Activated CD4-positive, alpha-beta T cell treated with anti-CD3 and anti-CD28 coated beads, Interleukin-2, amount 10 ng/mL, durations not matched to agents 7 days and 5 days (primary cell): Measurements from ENCODE around the gene TTC39C. TPM values are rescaled to one million over a fixed set of nuclear protein-coding genes. Genes with fewer than 3 reads are reported as not detected.

ENCODE experiments used
- CTCF ChIA-PET: fragments of 350-600 bp; sonication (Branson Sonifier 250); formaldehyde crosslinking; loops from one replicate; lab custom pipeline; 2021; ENCODE audit warnings: antibody characterized with exemption; lab: Charles Lee
- POLR2A ChIA-PET: fragments of 350-600 bp; sonication (Branson Sonifier 250); formaldehyde crosslinking; loops from one replicate; lab custom pipeline; 2021; ENCODE audit warnings: antibody characterized with exemption; lab: Charles Lee
- DNase-seq: peaks from one replicate; pipeline ENCODE4 v3.0.0-alpha.2; 2020
- H3K27ac Mint-ChIP-seq: one replicate; pipeline ENCODE4 v1.8.0; 2021; ENCODE audit warnings: mild to moderate bottlenecking, moderate library complexity, mixed read lengths
- H3K27me3 Mint-ChIP-seq: one replicate; pipeline ENCODE4 v1.8.0; 2021; ENCODE audit warnings: mixed read lengths
- H3K36me3 Mint-ChIP-seq: one replicate; pipeline ENCODE4 v1.8.0; 2021; ENCODE audit warnings: low read depth, mixed read lengths
- H3K4me1 Mint-ChIP-seq: one replicate; pipeline ENCODE4 v1.8.0; 2021; ENCODE audit warnings: mixed read lengths
- H3K4me3 Mint-ChIP-seq: one replicate; pipeline ENCODE4 v1.8.0; 2021; ENCODE audit warnings: mild to moderate bottlenecking, moderate library complexity, mixed read lengths
- H3K9me3 Mint-ChIP-seq: one replicate; pipeline ENCODE4 v1.8.0; 2021; ENCODE audit warnings: mixed read lengths
- total RNA-seq, 2 experiments: library from RNA; stranded (reverse); gene quantifications; one replicate each; pipeline ENCODE4 v1.2.3, GENCODE V29; 2021

Gene TTC39C
- total RNA-seq, 2 experiments from 2014 or later: 93.0 to 93.5 TPM

- H3K4me1 Mint-ChIP-seq: peaks cover 16% of the 10 kb centered on the region
- POLR2A ChIA-PET: no interaction called here
- peak overlapping the region; percentile 47 for H3K27ac Mint-ChIP-seq
Measured at GRCh38 chr18:23977719-23978483, 36.7 kb upstream of the TTC39C start.

GRCh38 chr18:23981369-23981980 lies 33.1 kb upstream of the TTC39C start:
- ChIA-PET POLR2A (no interaction called here), CTCF (interaction anchor here (0.6 to 1.7 kb wide), 2 partner anchors 18 to 102 kb away, joined by 3 to 7 read pairs; no protein-coding TSS in a partner anchor)
- peaks cover 4% of the 10 kb centered on the region for H3K27me3 Mint-ChIP-seq
- DNase-seq: no peak
- H3K27ac Mint-ChIP-seq: no peak overlapping the region
- H3K9me3 Mint-ChIP-seq: peaks cover 18% of the 10 kb centered on the region
- peaks cover 24% of the 10 kb centered on the region for H3K36me3 Mint-ChIP-seq
- H3K4me1 Mint-ChIP-seq: peaks cover 20% of the 10 kb centered on the region
- no peak overlapping the region for H3K4me3 Mint-ChIP-seq

More at GRCh38 chr18:23977719-23978483, 36.7 kb upstream of the TTC39C start:
- H3K36me3 Mint-ChIP-seq: peaks cover 30% of the 10 kb centered on the region
- DNase-seq: no peak
- CTCF ChIA-PET: interaction anchor here (0.7 to 2.1 kb wide), 7 partner anchors 9 to 135 kb away, joined by 3 to 12 read pairs (median 4); no protein-coding TSS in a partner anchor
- no peak overlapping the region for H3K4me3 Mint-ChIP-seq
- H3K27me3 Mint-ChIP-seq: peaks cover 12% of the 10 kb centered on the region
- H3K9me3 Mint-ChIP-seq: peaks cover 18% of the 10 kb centered on the region

DNA sequence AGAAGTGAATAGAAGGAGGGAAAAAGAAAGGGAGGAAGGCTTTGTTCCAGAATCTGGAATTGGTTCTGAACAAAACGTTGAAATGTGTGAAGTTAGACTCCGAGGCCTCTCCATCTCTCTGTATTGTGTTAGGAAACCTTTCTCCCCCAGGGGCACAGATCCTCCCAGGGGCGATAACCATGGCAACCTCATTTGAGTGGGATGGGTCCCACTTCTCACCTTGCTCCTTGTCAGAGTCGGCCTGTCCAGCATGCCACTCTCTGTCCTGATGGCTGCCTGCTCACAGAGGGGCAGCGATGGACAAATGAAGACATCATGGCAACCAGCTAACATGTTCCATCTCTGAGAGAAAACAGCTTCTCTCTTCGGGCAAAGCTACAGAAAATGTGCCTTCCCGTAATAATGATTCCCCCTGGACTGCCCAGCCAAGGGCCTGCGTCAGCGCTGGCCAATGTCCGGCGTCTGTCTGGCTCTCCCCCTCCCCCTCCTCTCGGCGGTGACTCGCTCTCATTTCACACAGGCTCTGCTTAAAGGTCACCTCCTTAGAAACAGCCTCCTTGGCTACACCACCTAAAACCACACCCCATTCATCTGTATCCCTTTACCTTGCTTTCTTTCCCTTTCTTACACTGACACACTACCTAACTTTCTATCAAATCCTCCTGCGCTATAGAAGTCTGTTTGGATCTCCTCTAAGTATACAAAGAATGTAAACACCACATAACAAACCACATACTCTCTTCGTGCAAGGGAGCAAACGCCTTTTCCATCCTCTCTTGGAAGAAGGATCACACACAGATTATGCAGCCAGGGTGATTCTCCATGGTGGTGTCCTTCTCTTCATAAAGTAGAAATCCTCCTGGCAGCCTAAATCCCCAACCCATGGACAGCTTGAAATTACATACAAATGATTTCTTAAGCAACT lies 32.1 kb upstream of the TTC39C start:
- peaks cover 24% of the 10 kb centered on the region for H3K36me3 Mint-ChIP-seq
- ChIA-PET POLR2A (no interaction called here), CTCF (interaction anchor here (1.3 to 1.4 kb wide), 2 partner anchors 10 to 11 kb away, joined by 3 read pairs; no protein-coding TSS in a partner anchor)
- peaks cover 23% of the 10 kb centered on the region for H3K4me1 Mint-ChIP-seq
- peaks cover 19% of the 10 kb centered on the region for H3K9me3 Mint-ChIP-seq
- H3K4me3 Mint-ChIP-seq: no peak overlapping the region
- DNase-seq: no peak
- H3K27ac Mint-ChIP-seq: no peak overlapping the region
- no peaks in the 10 kb centered on the region for H3K27me3 Mint-ChIP-seq

- CTCF ChIA-PET: interaction anchor here (0.6 to 1.4 kb wide), 3 partner anchors 10 to 1710 kb away, joined by 3 to 4 read pairs (median 3); no protein-coding TSS in a partner anchor
- H3K27ac Mint-ChIP-seq: no peak overlapping the region
- POLR2A ChIA-PET: no interaction called here
- DNase-seq: no peak
- H3K36me3 Mint-ChIP-seq: peaks cover 21% of the 10 kb centered on the region
- H3K9me3 Mint-ChIP-seq: peaks cover 17% of the 10 kb centered on the region
- H3K4me3 Mint-ChIP-seq: no peak overlapping the region
- no peaks in the 10 kb centered on the region for H3K27me3 Mint-ChIP-seq
- peaks cover 19% of the 10 kb centered on the region for H3K4me1 Mint-ChIP-seq
Measured at GRCh38 chr18:23983112-23983511, 31.4 kb upstream of the TTC39C start.

DNA sequence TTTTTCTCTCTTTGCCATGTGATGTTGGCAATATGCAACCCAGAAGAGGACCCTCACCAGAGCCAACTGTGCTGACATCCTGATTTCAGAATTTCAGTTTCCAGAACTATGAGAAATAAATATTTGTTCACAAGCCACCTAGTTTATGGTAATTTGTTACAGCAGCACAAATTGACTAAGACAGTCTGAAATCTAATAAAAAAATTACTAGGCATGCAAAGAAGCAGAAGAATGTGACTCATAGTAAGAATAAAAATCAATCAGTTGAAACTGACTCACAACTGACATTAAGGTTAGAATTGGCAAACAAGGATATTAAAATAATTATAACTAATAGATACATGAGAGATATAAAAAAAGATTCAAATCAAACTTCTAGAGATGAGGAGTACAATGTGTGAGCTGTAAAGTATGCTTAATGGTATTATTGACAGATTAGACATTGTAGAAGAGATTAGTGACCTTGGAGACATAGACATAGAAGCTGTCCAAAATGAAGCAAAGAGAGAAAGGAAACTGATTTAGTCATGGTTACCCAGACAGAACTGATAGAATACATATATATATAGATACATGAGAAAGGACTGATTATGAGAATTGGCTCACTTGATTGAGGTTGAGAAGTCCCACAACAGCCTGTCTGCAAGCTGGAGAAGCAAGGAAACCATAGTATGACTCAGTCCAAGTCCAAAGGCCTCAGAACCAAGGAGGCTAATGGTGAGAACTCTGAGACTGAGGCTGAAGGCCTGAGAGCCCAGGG lies 27.8 kb upstream of the TTC39C start:
- POLR2A ChIA-PET: no interaction called here
- Mint-ChIP-seq H3K4me1 (peaks cover 27% of the 10 kb centered on the region), H3K36me3 (peaks cover 27% of the 10 kb centered on the region), H3K27ac (no peak overlapping the region), H3K27me3 (no peaks in the 10 kb centered on the region), H3K4me3 (no peak overlapping the region), H3K9me3 (peaks cover 19% of the 10 kb centered on the region)
- DNase-seq: no peak
- CTCF ChIA-PET: interaction anchor here (0.6 to 0.8 kb wide), 2 partner anchors 25 to 407 kb away, joined by 3 read pairs; no protein-coding TSS in a partner anchor

DNA sequence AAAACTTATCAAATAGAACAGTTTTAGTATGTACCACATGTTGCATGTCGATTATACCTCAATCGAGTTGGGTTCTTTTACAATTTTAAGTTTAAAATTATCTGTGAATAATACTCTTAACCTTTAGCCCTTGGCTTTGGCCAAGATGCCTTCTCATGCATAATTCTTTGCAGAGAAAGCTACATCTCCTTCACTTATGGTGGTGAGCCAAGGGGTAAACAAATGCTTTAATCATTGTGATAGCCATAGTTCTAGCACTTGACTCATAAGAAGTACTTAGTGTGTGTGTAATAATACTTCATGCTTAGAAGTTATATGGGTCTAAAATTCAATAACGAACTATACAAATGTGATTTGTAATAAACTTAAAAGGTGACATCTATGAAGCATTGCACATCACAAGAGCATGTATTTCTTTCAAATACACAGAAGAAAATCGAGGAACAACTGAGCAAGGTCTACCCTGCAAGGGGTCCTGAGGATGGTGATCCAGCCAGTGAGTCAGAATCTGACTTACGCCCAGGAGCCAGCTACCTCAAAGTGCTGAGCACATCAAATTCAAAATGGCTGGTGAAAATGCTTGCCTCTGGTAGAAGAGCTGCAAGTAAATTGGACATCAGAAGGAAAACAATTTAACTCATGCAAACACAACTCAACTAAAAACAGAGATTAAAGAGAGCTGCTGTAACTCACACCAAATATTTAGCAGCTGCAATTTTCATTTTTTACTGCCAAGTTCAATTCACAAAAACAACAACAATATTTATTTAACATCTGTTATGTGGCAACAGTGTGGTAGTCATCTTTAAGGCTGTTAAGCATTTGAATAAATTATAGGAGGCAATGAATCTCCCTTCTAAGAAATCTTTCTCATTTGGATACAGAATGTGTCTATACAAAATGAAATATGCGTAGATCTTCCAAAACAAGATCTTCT lies 23.8 kb upstream of the TTC39C start:
- Mint-ChIP-seq H3K27ac (no peak overlapping the region), H3K27me3 (no peaks in the 10 kb centered on the region), H3K9me3 (peaks cover 17% of the 10 kb centered on the region), H3K4me3 (no peak overlapping the region), H3K4me1 (peaks cover 52% of the 10 kb centered on the region), H3K36me3 (peaks cover 27% of the 10 kb centered on the region)
- no peak for DNase-seq
- CTCF ChIA-PET: interaction anchor here (2.5 kb wide), 1 partner anchor 8 kb away, joined by 7 read pairs; no protein-coding TSS in a partner anchor
- POLR2A ChIA-PET: no interaction called here

- DNase-seq: peak; percentile 53
- peak overlapping the region; percentile 4 for H3K4me3 Mint-ChIP-seq
- H3K9me3 Mint-ChIP-seq: peaks cover 5% of the 10 kb centered on the region
- H3K4me1 Mint-ChIP-seq: peaks cover 43% of the 10 kb centered on the region
- POLR2A ChIA-PET: interaction anchor here (0.6 kb wide), 1 partner anchor 11 kb away, joined by 4 read pairs; no protein-coding TSS in a partner anchor
- CTCF ChIA-PET: interaction anchor here (0.9 to 1.0 kb wide), 2 partner anchors 10 to 49 kb away, joined by 3 read pairs; no protein-coding TSS in a partner anchor
- peaks cover 14% of the 10 kb centered on the region for H3K36me3 Mint-ChIP-seq
- peak overlapping the region; percentile 86 for H3K27ac Mint-ChIP-seq
- H3K27me3 Mint-ChIP-seq: no peaks in the 10 kb centered on the region
Measured at GRCh38 chr18:23992089-23992940, 22.2 kb upstream of the TTC39C start.

GRCh38 chr18:23992941-23993280 lies 21.6 kb upstream of the TTC39C start:
- no peak for DNase-seq
- H3K4me3 Mint-ChIP-seq: peak overlapping the region; percentile 4

DNA sequence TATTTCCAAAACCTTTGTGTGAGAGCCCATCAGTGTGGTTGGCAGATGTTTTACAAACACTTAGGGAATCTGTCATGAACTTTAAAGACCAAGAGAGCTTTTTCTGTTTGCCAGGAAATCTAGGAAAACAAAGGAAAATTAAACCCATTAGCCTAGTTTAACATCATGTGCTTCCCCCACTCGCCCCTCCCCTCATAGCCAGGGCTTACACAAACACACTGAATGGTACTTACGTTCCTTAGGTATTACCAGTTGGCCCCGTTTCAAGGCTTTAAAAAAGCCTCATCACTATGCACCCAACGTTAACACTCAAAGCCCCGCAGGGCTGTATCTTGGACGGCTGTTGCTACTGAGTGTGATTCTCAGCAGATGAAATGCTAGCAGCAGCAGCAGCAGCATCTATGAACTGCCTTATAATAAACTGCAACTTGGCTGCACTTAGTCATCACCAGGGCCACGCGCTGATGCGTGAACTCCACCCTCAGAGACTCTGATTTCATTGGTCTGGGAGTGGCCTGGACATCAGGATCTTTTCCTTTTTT lies 20.1 kb upstream of the TTC39C start:
- ChIA-PET POLR2A (no interaction called here), CTCF (interaction anchor here (0.6 to 1.9 kb wide), 2 partner anchors 17 to 74 kb away, joined by 3 to 12 read pairs; no protein-coding TSS in a partner anchor)
- Mint-ChIP-seq H3K4me3 (no peak overlapping the region), H3K4me1 (peaks cover 39% of the 10 kb centered on the region), H3K27me3 (no peaks in the 10 kb centered on the region), H3K9me3 (no peaks in the 10 kb centered on the region), H3K36me3 (peaks cover 9% of the 10 kb centered on the region), H3K27ac (no peak overlapping the region)
- no peak for DNase-seq

More at GRCh38 chr18:23992941-23993280, 21.6 kb upstream of the TTC39C start:
- peak overlapping the region; percentile 86 for H3K27ac Mint-ChIP-seq
- H3K9me3 Mint-ChIP-seq: peaks cover 2% of the 10 kb centered on the region
- ChIA-PET POLR2A (interaction anchor here (0.6 kb wide), 1 partner anchor 11 kb away, joined by 4 read pairs; no protein-coding TSS in a partner anchor), CTCF (interaction anchor here (0.9 to 1.0 kb wide), 2 partner anchors 10 to 50 kb away, joined by 3 read pairs; no protein-coding TSS in a partner anchor)
- peaks cover 12% of the 10 kb centered on the region for H3K36me3 Mint-ChIP-seq
- H3K4me1 Mint-ChIP-seq: peaks cover 41% of the 10 kb centered on the region
- H3K27me3 Mint-ChIP-seq: no peaks in the 10 kb centered on the region

GRCh38 chr18:23995180-23995579 lies 19.4 kb upstream of the TTC39C start:
- DNase-seq: no peak
- POLR2A ChIA-PET: no interaction called here
- H3K27me3 Mint-ChIP-seq: no peaks in the 10 kb centered on the region
- H3K9me3 Mint-ChIP-seq: no peaks in the 10 kb centered on the region
- peaks cover 43% of the 10 kb centered on the region for H3K4me1 Mint-ChIP-seq
- no peak overlapping the region for H3K27ac Mint-ChIP-seq
- H3K4me3 Mint-ChIP-seq: no peak overlapping the region
- H3K36me3 Mint-ChIP-seq: peaks cover 7% of the 10 kb centered on the region
- CTCF ChIA-PET: interaction anchor here (1.9 kb wide), 1 partner anchor 18 kb away, joined by 12 read pairs; no protein-coding TSS in a partner anchor
